ENCODE measurements around the gene CBX5. TPM values are rescaled to one million over a fixed set of nuclear protein-coding genes. Genes with fewer than 3 reads are reported as not detected.

CBX5 gene
- total and polyA plus RNA-seq, 2 of the 8 experiments (the other 6 are each of a cell fraction or from before 2014, with no cell fraction given), result 62.4 to 231 TPM

DNA sequence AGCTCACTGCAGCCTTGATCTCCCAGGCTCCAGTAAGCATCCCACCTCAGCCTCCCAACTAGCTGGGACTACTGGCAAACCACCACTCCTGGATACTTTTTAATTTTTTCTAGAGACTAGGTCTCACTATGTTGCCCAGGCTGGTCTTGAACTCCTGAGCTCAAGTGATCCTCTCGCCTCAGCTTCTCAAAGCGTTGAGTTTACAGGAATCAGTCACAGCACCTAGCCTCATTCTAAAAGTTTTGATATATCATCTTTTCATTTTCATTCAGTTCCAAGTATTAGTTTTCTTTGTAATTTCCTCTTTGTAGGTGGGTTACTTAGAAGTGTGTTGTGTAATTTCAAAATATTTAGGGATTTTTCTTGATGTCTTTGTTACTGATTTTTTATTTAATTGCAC is 9.6 kb downstream of the CBX5 start:
- no peak overlapping the region for H2AK5ac ChIP-seq (ENCODE audit: low read depth, low read length)
- H3K79me2 ChIP-seq (ENCODE audit: control insufficient read depth in 1 of 2, insufficient read depth in 2 of 2, low read length in 2 of 2), result peaks cover 0 to 24% of the 10 kb centered on the region in 2 experiments; a peak in 2 of 4 replicates
- H3K27me3 ChIP-seq (replicated peaks in 1 of 4; ENCODE audit: control insufficient read depth in 3 of 4, extremely low read depth in 1 of 4, insufficient read depth in 3 of 4, low read length in 3 of 4), result no peaks in the 10 kb centered on the region
- no peaks in the 10 kb centered on the region for H3K23me2 ChIP-seq (ENCODE audit: low read depth, low read length)
- H3K4me2 ChIP-seq (ENCODE audit: insufficient read depth in 1 of 2, low read depth in 2 of 2, low read length in 2 of 2), result no peak overlapping the region
- H3K56ac ChIP-seq (replicated peaks; ENCODE audit: insufficient read length, low read depth, low read length), result no peak overlapping the region
- no peaks in the 10 kb centered on the region for H3K79me1 ChIP-seq (ENCODE audit: low read depth, low read length)
- no peak overlapping the region for H3K23ac ChIP-seq (ENCODE audit: insufficient read length)
- H2BK20ac ChIP-seq (ENCODE audit: low read length), result no peak overlapping the region
- no peak overlapping the region for H4K5ac ChIP-seq (ENCODE audit: insufficient read length, low read depth, low read length)
- H2AFZ ChIP-seq (ENCODE audit: low read length), result no peak overlapping the region
- POLR2A ChIA-PET (ENCODE audit: partially characterized antibody), result interaction anchor here (0.7 to 44.8 kb wide), 7 partner anchors 10 to 114 kb away, joined by 3 to 1006 read pairs (median 4); partner anchors contain the start of genes CBX5, HNRNPA1 and ZNF385A
- CTCF ChIA-PET (ENCODE audit: partially characterized antibody), result interaction anchor here (1.5 to 12.3 kb wide), 3 partner anchors 10 to 98 kb away, joined by 4 to 90 read pairs (median 7); no protein-coding TSS in a partner anchor
- H4K20me1 ChIP-seq (replicated peaks in 1 of 2; ENCODE audit: control insufficient read depth in 1 of 2, insufficient read depth in 2 of 2, low read length in 2 of 2), result peaks cover 0 to 2% of the 10 kb centered on the region in 2 experiments
- TF ChIP-seq TAF7 (optimal IDR thresholded peaks at IDR 0.05; ENCODE audit: borderline replicate concordance, low read depth, low read length) (no peak), EGR1 (IDR thresholded peaks at IDR 0.05; ENCODE audit: borderline replicate concordance, low read depth, low read length) (no peak), RBBP5 (IDR thresholded peaks at IDR 0.05; ENCODE audit: borderline replicate concordance, low read depth, low read length) (no peak), BACH1 (IDR thresholded peaks at IDR 0.05; ENCODE audit: low read length) (no peak), KDM4A (IDR thresholded peaks at IDR 0.05; ENCODE audit: low read depth, low read length, severe bottlenecking) (no peak), POLR2A (IDR thresholded peaks at IDR 0.05; ENCODE audit: control extremely low read depth in 1 of 2, low read depth in 2 of 2, low read length in 2 of 2) (no peak), TEAD4 (IDR thresholded peaks at IDR 0.05; ENCODE audit: low read depth, low read length) (no peak), EZH2 (IDR thresholded peaks at IDR 0.05; ENCODE audit: low read depth, low read length, severe bottlenecking) (no peak), HDAC6 (IDR thresholded peaks at IDR 0.05; ENCODE audit: low read depth, low read length) (no peak), MAFK (IDR thresholded peaks at IDR 0.05; ENCODE audit: low read depth, low read length) (no peak), CHD2 (IDR thresholded peaks at IDR 0.05; ENCODE audit: low read length) (no peak), SP4 (IDR thresholded peaks at IDR 0.05; ENCODE audit: low read length) (no peak), SIRT6 (IDR thresholded peaks at IDR 0.05; ENCODE audit: low read length) (no peak), GTF2F1 (IDR thresholded peaks at IDR 0.05; ENCODE audit: borderline replicate concordance, low read depth, low read length) (no peak)
- H3K9me3 ChIP-seq (ENCODE audit: insufficient read depth in 2 of 2, low read depth in 1 of 2, low read length in 1 of 2), result no peaks in the 10 kb centered on the region
- no peak overlapping the region for H2BK15ac ChIP-seq (ENCODE audit: low read length)
- no peak overlapping the region for H4K8ac ChIP-seq (ENCODE audit: extremely low read depth, insufficient read depth, low read length)
- H4K91ac ChIP-seq (replicated peaks; ENCODE audit: insufficient read length, low read length), result no peak overlapping the region
- H2BK5ac ChIP-seq (ENCODE audit: low read depth, low read length), result no peak overlapping the region
- H3K36me3 ChIP-seq (ENCODE audit: control insufficient read depth in 2 of 4, insufficient read depth in 4 of 4, low read length in 3 of 4), result peaks cover 0 to 16% (median 5%) of the 10 kb centered on the region in 4 experiments; a peak in 4 of 8 replicates
- no peak overlapping the region for H3K4me3 ChIP-seq (ENCODE audit: extremely low read depth in 1 of 4, insufficient read depth in 2 of 4, low read depth in 3 of 4, low read length in 4 of 4)
- FAIRE-seq (no peak), DNase-seq (ENCODE audit: low read depth in 1 of 2, low spot score in 2 of 2) (no peak)
- no peak overlapping the region for H3K18ac ChIP-seq (ENCODE audit: extremely low read depth, low read length)
- H3K4ac ChIP-seq (replicated peaks; ENCODE audit: insufficient read length, low read depth, low read length), result no peak overlapping the region
- WGBS, 2 experiments (ENCODE audit: extremely low coverage in 1 of 2, insufficient coverage in 1 of 2, insufficient read length in 1 of 2, insufficient replicate concordance in 2 of 2, low coverage in 1 of 2, low lambda C conversion rate in 2 of 2, missing lambda C conversion rate in 1 of 2), result 100% methylated on average over 2 of the region's 2 CpGs; no CpG with 5 or more reads in 1 of the 2 experiments
- H3K14ac ChIP-seq (ENCODE audit: insufficient read length), result no peak overlapping the region
- no peak overlapping the region for H2BK12ac ChIP-seq (ENCODE audit: low read depth, low read length)
- H3K9ac ChIP-seq (replicated peaks in 1 of 4; ENCODE audit: extremely low read depth in 1 of 4, low read depth in 3 of 4, low read length in 3 of 4), result no peak overlapping the region
- H2BK120ac ChIP-seq (replicated peaks; ENCODE audit: low read depth, low read length), result no peak overlapping the region
- no peak overlapping the region for H3K27ac ChIP-seq (ENCODE audit: low read depth, low read length)
- no peaks in the 10 kb centered on the region for H3K4me1 ChIP-seq (replicated peaks in 1 of 4; ENCODE audit: control insufficient read depth in 3 of 4, insufficient read depth in 4 of 4, low read length in 3 of 4)
